CD4-positive, alpha-beta T cell treated with Interleukin-4 for 1 hour (primary cell): Measurements from ENCODE around the gene VASP.

Source experiments
- DNase-seq, 2 donors: peaks; one replicate each; pipeline ENCODE4 v3.0.0-alpha.2; 2020 to 2022

VASP gene

DNA sequence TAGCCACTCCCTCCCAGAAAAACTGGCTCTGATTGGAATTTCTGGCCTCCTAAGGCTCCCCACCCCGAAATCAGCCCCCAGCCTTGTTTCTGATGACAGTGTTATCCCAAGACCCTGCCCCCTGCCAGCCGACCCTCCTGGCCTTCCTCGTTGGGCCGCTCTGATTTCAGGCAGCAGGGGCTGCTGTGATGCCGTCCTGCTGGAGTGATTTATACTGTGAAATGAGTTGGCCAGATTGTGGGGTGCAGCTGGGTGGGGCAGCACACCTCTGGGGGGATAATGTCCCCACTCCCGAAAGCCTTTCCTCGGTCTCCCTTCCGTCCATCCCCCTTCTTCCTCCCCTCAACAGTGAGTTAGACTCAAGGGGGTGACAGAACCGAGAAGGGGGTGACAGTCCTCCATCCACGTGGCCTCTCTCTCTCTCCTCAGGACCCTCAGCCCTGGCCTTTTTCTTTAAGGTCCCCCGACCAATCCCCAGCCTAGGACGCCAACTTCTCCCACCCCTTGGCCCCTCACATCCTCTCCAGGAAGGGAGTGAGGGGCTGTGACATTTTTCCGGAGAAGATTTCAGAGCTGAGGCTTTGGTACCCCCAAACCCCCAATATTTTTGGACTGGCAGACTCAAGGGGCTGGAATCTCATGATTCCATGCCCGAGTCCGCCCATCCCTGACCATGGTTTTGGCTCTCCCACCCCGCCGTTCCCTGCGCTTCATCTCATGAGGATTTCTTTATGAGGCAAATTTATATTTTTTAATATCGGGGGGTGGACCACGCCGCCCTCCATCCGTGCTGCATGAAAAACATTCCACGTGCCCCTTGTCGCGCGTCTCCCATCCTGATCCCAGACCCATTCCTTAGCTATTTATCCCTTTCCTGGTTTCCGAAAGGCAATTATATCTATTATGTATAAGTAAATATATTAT lies 33.3 kb upstream of the VASP start:
- peak; percentile 77 to 83 for DNase-seq

DNA sequence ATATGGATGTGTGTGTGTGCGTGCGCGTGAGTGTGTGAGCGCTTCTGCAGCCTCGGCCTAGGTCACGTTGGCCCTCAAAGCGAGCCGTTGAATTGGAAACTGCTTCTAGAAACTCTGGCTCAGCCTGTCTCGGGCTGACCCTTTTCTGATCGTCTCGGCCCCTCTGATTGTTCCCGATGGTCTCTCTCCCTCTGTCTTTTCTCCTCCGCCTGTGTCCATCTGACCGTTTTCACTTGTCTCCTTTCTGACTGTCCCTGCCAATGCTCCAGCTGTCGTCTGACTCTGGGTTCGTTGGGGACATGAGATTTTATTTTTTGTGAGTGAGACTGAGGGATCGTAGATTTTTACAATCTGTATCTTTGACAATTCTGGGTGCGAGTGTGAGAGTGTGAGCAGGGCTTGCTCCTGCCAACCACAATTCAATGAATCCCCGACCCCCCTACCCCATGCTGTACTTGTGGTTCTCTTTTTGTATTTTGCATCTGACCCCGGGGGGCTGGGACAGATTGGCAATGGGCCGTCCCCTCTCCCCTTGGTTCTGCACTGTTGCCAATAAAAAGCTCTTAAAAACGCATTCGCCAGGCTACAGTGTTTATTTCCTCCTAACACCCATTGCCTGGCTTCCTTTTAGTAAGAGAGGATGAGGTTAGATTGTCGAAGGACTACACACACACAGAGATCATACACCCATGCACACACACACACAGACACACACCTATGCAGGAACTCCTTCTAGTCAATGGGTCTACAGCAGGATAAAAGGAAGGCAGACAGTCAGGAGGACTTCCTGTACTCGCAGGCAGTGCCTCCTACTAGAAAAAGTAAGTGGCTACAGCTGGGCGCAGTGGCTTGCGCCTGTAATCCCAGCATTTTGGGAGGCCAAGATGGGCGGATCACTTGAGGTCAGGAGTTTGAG lies 32.4 kb upstream of the VASP start:
- peak; percentile 86 to 89 for DNase-seq

DNA sequence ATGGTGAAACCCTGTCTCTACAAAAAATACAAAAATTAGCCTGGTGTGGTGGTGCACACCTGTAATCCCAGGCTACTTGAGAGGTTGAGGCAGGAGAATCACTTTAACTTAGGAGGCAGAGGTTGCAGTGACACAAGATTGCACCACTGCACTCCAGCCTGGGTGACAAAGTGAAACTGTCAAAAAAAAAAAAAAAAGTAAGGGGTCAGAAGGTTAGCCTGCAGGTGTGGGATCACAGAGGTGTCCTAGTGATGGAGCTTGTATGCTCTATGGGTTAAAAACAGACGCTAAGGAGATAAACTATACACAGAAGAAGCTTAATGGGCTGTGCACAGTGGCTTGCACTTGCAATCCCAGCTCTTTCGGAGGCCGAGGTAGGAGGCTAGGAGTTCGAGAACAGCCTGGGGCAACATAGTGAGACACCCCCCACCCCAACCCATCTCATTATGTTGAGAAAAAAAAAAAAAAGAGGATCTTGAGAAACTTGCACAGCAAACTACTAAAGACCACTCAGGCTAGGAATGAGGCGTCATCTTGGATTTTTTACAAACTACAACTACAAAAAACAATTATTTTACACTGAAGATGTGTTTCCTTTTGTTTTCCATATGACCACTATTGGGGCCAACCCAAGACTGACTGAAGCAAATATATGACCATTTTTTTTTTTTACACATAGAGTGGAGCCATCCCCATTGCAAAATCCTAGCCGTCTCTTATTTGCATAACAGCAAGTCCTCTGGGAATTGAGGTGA lies 31.6 kb upstream of the VASP start:
- DNase-seq: peak; percentile 85

DNA sequence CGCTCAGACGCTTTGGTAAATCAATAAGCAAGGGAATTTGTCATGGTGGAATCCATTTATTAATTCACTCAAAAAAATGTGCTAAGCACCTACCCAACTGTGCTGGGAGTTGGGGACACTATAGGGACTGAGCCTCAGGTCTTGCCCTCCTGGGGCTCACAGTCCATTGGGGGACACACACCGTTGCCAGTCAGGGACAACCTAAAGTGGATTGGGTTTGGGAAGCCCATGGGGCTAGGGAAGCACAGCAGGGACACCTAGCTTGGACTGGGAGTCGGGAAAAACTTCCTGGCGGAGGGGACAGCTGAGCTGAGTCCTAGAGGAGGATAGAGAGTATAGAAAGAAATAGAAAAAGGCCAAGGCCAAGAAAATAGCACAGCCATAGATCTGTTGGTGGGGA lies 31.0 kb upstream of the VASP start:
- peak; percentile 71 to 79 for DNase-seq

DNA sequence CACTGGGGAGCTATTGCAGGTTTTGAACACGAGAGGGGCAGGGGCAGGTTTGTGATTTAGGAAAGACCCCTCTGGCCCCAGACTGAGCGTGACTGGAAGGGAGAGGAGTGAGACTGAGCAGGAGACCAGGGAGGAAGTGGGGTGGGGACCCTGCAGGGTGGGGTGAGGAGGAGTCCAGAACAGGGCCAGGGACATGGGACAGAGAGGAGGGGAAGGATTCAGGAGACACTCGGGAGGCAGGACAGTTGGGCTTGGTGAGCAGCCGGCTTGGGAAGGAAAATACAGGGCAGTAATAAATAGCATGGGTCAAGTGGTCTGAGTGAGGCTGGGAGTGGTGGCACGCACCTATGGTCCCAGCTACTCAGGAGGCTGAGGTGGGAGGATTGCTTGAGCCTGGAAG lies 30.1 kb upstream of the VASP start:
- DNase-seq: peak; percentile 53 to 72

DNA sequence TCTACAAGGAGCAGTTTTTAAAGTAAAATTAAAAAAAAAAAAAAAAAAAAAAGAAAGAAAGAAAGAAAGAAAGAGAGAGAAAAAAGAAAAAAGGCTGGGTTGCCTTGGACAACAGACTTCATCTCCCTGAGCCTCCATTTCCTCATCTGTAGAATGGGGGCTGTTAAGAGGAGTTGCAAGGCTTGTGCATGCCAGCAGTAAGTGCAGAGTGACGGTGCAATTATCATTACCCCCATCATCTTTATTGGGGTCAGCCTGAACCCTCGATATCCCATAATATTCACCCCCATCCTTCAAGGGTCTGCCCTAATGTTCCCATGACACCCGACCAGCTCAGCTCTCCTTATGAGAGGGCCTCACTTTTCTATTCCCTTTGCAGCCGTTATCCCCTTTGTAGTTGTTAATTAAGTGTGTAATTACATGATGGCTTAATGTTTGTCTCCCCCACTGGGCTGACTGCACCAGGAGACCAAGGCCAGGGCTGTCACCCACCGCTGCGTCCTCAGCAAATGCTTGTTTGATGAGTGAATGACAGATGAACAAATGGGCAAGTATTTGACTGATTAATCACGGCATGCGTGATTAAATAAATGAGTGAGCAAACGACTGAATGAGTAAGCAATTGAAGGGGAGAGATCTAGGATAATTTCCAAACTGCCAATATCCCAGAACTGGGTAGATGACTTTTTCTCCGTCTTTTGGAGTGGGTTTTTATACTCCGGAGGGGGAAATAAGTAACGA lies 29.4 kb upstream of the VASP start:
- DNase-seq: peak; percentile 29 to 74

DNA sequence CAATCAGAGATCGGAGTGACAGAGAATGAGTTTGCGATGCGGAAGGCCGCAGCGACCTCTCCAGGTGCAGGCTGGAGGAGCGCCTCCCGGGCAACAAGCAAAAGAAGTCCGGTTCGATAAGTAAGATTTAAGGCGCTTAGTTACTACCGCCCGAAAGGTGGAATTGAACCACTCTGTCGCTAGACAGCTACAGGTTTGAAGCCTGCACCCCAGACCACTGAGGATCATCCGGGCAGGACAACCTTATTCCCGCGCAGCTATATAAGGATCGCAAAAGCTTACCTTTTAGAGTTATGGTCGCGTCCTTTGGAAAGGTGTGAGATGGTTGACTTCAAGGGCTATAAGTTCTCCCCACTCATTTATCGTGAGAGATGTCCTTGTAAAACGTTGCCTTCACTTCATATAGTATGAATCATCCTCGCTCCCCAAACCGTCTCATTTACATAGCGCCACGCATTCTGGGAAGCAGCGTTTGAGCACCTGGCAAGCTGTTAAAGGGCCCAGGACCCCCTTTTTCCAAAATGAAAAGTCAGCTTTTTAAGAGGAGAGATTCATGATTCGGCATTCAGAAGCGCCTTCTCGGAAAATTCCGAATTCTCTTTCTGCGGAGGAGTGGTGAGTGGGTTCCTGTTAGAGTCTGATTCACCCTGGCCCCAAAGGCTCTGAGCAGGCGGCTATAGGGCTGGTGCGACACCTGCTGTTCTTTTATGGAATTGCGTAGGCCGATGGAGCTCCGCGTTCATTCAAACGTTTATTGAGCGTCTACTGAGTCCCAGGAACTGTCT lies 28.6 kb upstream of the VASP start:
- peak; percentile 92 to 94 for DNase-seq

DNA sequence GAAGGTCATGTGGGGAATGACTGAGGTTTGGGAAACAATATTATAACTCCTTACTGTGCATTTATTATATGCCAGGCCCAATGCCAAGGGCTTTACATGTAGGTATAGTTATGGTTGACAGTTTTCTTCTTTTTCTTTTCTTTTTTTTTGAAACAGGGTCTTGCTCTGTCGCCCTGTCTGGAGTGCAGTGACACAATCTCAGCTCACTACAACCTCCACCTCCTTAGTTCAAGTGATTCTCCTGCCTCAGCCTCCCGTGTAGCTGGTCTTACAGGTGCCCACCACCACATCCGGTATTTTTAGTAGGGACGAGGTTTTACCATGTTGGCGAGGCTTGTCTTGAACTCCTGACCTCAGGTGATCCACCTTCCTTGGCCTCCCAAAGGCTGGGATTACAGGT lies 24.2 kb upstream of the VASP start:
- DNase-seq: no peak

DNA sequence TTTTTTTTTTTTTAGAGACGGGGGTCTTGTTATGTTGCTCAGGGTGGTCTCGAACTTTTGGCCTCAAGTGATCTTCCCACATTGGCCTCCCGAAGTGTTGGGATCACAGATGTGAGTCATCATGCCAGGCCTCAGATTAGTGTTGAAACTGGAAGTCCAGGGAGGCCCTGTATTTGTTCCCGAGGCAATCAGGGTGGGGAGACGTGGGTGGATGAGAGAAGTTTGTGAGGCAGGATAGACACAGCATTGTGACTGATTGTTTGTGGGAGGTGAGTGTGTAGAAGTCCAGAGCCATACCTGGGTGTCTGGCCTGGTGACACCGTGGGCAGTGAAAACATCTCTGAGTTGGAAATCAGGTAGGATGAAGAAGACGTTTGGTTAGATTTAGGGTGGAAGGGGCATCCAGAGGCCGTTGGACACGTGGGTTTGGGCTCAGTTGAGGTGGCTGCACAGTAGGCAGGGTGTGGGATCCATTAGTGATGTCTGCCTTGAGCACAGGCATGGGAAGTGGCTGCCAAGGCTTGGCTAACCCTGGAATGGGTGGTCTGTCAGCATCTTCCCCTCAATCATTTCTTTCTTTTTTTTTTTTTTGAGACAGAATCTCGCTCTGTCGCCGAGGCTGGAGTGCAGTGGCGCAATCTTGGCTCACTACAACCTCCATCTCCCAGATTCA lies 22.9 kb upstream of the VASP start:
- no peak for DNase-seq

DNA sequence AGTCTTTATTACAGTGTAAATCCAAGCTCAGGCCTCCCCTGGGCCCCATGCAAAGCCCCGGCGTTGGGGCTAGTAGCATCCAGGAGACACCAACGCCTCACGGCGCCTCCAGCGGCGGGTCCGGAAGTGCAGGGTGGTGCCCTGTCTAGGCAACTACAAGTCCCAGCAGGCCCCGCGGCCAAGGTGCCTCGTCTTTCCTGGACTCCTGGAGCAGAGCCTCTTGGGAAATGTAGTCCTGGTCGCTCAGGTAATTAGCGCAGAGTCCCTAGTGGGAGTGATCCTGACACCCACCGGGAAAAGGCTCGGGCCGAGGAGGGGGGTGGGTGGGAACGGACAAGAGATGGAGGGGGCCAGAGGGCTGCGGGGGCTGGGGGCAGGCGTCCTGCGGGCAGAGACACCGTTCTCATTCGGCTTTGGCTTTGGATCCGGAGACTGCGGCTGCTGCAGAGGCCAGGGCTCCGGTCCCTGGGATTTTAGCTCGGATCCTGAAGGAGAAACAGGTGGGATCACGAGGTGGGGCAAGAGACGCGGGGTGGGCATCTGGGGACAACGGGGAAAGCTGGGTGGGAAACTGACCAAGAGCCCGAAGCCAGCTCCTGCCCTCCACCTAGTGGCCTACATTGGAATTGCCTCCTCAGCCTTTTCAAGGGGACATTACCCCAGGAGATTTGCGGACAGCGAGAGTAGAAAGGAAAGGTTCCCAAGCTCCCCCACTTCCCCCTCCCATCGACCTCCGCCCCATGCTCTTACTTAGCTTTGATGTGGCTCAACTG lies 21.8 kb upstream of the VASP start:
- peak; percentile 96 for DNase-seq

DNA sequence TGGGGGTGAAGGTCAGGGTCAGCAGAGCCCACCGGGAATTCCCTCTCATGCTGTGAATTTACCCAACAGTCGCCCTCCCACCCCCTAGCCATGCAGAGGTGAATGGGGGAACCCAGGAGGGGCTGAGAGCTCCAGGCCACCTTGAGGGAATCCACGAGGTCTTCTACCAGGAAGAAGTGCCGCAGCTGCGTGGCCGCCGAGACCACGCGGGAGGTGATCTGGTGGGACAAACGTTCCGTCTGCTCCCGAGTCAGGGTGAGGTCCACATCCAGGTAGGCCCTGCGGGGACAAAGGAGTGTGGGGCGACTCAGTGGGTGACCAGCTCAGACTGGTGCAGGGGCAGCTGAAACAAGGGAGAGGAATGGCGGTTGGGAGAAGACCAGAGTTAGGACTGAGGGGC lies 18.6 kb upstream of the VASP start:
- no peak for DNase-seq

DNA sequence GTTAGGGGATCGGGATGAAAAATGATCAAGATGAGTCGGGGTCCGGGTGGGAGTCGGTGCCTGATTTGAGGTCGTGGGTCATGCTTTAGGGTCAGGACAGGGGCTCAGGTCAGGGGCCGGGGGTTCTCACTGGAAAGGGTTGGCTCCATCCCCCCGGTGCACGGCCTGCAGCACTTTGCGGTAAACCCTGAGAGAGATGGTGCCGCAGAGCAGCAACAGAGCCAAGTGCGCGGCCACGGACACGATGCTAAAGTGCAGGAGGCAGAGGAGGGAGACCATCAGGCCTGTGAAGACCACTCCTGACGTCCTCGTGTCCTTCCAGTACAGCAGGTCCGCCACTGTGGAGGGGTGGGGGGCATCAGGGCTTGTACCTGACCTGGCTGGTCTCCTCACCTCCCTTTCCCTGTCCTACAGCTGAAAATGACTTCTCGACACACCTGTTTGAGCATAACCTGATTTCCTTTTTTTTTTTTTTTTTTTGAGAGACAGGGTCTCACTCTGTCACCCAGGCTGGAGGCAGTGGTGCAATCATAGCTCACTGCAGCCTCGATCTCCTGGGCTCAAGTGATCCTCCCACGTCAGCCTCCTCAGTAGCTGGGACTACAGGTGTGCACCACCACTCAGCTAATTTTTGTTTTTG lies 17.9 kb upstream of the VASP start:
- no peak for DNase-seq

DNA sequence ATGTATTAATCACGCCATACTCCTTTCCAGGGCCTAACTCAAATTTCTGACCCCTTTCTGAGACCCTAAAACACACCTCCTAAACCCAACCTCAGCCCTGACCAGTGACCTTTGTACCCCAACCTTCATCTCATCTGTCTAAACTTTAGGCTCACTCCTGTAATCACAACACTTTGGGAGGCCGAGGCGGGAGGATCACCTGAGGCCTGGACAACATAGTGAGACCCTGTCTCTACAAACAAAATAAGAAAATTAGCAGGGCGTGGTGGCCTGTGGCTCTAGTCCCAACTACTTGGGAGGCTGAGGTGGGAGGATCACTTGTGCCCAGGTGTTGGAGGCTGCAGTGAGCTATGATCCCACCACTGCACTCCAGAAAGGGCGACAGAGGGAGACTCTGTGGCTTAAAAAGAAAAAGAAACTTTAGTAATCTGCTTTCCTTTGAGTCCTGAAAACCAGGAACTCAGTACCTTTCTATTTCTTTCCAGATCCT lies 15.1 kb upstream of the VASP start:
- DNase-seq: no peak

DNA sequence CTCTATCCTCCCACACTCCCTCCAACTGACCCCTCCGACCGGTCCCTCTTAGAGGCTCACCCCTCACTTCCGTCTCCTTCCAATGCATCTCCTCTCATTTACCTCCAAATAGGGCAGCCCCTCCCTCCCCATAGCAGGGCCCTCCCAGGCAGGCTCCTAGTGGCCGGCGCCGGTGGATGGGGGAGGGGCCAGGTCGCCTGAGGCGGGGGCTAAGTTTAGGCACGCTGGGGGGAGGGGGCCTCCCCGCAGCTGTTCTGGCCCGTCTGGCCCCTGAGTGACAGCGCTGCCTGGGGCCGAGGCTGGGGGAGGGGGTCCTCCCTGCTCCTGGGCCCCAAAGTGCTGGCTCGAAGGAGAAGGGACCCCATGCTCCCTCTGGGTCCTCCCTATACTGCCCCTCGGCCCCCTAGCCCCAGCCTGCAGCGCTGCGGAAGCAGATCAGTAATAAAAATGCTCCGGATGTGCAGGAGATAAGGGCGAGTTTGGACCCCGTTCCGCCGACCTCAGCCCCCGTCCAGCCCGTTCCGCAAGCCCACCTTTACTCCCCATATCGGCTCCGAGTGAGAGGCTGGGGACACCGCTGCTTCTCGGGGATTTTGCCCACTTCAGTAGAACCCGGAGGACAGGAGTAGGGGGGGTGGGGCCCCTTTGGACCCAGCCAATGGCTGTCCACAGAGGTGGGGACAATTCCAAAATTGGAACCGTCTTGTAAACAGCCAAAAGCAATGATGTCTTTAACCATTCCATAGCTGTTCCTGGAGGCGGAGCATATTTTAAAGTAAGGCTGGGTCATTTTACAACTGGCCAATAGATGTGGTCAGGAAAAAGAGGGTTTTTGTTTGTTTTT lies 14.4 kb upstream of the VASP start:
- DNase-seq: no peak

DNA sequence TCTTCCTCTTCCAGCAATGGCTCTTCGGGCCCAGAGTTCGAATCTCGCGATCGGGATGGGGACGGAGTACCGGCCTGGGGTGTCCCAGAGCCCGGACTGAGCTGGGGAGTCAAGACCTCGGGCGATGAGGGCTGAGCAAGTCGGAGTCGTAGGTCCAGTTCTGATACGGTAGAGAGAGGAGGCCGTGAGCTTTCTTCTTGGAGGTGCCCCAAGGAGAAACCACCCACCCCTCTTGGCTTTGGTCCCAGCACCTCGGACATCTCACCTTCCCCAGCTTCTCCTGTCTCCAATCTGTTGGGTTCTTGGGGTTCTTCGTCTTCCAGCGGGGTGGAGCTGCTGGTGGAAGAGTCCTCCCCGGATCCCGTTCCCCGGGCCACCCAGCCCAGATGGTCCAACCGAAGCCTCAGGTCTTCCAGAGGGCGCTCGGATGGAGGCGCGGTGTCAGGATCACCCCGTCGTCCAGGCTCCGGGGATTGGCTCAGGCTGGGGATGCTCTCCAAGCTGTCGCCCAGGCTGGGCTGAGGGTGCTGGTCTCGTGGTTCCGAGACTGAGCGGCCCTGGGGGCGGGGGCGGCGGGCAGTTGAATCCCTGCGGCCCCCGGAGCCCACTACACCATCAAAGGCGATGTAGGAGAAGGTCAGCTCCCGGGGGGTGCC lies 12.9 kb upstream of the VASP start:
- DNase-seq: no peak

DNA sequence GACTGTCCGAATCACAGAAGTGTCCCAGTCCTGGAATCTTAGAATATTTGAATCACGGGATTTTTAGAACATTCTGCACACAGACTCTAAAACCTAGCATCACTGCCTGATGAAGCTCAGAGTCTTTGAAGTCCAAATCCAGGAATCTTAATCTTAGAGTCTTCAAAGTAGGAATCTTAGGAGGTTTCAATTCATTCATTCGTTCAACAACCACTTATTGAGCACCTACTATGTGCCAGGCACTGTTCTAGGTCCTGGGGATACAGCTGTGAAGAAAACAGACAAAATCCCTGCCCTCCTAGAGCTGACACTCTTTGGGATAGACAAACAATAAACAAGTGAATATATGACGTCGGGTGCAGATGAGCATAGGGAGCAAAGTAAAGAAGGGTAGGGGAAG lies 12.1 kb upstream of the VASP start:
- DNase-seq: no peak

DNA sequence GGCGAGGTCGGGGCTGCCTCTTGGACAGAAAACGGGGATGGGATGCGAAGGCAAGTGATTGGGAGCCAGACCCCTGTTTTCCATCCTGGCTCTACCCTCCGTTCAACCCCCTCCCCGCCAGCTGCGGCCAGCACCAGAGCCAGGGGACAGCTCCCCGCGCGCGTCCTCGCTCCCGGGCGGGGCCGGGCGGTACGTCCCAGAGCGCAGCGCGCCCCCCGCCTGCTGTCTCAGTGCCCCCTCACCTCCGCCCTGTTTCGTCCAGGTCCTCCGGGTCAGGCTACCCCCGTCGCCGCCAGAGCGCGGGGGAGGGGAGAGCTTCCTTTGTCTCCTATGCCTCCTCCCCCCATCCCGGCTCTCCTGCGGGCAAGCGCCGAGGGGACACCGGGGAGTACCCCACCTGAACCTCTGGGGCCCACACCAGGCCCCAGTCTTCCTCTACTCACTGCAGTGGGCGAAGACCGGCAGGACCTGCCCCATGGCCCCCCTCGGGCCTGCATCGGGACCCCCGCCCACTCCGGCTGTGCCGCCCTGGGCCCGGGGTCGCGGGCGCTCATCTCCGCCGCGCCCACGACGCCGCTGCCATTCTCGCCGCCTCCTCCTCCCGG lies 10.8 kb upstream of the VASP start:
- DNase-seq: peak; percentile 29 to 50
